NCI-H1436 treated with DMSO at 0.1 percent for 48 hours (cell line): ENCODE measurements around the gene ATRX.
"Not testable (repeated sequence)": the region's sequence is repeated elsewhere in the genome, so short reads cannot be mapped to it uniquely, and the experiment has no call there.

Experiments
- DNase-seq: peaks from one replicate; lab custom pipeline; 2025; lab: John Stamatoyannopoulos, UW

ATRX gene, protein sequence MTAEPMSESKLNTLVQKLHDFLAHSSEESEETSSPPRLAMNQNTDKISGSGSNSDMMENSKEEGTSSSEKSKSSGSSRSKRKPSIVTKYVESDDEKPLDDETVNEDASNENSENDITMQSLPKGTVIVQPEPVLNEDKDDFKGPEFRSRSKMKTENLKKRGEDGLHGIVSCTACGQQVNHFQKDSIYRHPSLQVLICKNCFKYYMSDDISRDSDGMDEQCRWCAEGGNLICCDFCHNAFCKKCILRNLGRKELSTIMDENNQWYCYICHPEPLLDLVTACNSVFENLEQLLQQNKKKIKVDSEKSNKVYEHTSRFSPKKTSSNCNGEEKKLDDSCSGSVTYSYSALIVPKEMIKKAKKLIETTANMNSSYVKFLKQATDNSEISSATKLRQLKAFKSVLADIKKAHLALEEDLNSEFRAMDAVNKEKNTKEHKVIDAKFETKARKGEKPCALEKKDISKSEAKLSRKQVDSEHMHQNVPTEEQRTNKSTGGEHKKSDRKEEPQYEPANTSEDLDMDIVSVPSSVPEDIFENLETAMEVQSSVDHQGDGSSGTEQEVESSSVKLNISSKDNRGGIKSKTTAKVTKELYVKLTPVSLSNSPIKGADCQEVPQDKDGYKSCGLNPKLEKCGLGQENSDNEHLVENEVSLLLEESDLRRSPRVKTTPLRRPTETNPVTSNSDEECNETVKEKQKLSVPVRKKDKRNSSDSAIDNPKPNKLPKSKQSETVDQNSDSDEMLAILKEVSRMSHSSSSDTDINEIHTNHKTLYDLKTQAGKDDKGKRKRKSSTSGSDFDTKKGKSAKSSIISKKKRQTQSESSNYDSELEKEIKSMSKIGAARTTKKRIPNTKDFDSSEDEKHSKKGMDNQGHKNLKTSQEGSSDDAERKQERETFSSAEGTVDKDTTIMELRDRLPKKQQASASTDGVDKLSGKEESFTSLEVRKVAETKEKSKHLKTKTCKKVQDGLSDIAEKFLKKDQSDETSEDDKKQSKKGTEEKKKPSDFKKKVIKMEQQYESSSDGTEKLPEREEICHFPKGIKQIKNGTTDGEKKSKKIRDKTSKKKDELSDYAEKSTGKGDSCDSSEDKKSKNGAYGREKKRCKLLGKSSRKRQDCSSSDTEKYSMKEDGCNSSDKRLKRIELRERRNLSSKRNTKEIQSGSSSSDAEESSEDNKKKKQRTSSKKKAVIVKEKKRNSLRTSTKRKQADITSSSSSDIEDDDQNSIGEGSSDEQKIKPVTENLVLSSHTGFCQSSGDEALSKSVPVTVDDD (N-terminal part only)

DNA sequence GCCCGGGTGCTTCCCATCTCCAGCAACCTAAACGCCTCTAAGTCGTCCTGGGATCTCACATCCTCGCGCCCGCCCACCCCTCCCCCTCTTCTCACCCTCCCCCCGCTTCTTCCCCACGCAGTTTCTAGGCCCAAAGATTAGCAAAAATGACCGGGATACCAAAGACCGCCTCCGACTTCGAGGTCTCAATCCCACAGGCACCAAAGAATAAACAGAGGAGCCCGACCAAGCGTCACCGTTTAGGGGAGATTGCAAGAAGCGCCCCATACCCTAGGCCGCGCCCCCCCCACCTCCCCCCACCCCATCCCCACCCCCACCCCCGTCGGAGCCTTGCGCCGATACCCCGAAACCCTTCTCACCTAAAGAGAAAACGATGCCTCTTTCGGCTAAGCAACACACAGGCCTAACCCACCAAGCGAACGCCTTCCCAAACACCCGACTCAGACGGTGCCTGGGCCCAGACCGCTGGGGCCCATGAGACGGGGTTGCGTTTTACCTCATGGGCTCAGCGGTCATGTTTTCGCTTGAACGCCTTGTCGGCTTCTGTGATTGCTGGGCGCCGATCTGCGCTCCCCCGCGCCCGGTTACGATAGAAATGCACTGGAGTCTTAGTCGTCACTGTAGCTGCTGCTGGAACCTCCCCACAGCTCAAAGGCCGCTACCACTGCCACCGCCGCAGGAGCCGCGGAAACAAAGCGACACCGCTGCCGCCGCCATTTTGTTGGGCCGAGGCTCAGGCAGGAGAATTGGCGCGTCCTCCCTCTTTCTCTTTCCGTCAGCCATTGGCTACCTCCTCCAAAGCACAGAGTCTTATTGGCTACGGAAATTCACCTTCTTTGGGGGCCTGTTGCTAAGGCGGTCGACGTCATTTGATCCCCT lies at the start of gene ATRX:
Gene ATRX, minus strand, starts transcription at position 731 of the 879 bp plus-strand sequence. Its CDS starts 215 bp downstream, at position 516.
- DNase-seq: peak; percentile 54

- DNase-seq: not testable (repeated sequence)
Measured at GRCh38 chrX:77831544-77831943, 45.5 kb upstream of the ATRX start.

DNA sequence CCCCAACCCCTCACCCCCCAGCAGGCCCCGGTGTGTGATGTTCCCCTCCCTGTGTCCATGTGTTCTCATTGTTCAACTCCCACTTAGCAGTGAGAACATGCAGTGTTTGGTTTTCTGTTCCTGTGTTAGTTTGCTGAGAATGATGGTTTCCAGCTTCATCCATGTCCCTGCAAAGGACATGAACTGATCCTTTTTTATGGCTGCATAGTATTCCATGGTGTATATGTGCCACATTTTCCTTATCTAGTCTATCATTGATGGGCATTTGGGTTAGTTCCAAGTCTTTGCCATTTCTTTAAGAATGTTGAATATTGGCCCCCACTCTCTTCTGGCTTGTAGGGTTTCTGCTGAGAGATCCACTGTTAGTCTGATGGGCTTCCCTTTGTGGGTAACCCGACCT lies 36.0 kb upstream of the ATRX start:
- DNase-seq: not testable (repeated sequence)

DNA sequence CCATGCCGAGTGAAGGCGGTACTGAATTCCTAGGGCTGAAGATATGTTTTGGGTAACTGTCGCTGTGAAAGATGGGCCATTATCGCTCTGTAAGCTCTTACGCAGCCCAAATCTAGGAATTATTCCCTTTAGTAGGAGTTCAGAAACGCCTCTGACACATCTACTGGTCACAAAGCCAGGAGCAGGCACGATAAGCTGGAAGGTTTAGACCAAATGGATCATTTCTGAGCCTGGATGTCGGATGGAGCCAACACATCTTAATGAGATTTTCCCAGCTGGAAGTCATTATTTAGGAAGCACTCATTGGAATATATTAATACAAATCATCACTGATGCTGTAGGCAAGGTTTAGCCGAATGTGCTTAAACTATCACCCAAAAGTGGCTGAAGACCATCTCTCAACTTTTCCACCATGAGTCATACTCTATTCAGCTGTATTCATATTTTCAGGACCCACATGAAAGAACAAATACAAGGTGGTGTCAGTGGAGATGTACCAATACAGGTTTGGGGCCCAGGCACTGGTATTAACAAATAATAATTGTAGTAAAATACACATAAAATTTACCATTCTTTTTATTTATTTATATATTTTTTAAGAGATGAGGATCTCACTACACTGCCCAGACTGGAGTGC lies 34.2 kb upstream of the ATRX start:
- DNase-seq: no peak

DNA sequence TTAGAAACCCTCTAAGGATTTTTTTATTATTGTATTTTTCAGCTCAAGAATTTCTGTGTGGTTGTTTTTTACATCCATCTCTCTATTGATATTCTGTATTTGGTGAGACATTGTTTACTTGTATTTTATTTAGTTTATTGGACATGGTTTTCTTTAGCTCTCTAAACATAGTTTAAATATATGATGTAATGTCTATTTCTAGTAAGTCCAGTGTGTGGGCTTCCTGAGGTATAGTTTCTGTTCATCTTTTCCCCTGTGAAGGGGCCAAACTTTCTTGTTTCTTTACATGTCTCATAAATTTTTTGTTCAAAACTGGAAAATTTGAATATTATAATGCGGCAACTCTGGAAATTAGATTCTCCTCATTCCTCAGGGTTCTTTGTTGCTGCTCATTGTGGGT lies 28.2 kb upstream of the ATRX start:
- no peak for DNase-seq

GRCh38 chrX:77802201-77802600 lies 16.2 kb upstream of the ATRX start:
- no peak for DNase-seq

DNA sequence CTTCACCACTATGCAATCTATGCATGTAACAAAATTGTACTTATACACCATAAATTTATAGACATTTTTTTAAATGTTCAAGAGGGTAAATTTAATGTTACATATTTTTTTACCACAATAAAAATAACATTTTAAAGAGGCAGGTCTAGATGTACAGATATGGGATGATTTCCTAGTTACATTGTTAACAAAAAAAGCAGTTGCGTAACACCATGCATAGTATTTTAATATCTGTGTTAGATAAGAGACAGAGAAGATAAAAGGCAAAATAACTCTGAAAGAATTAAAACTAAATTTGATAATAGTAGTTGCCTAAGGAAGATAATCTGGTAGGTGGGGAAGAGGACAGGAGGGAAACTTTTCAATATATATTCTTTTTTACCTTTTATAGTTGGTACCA lies 9.1 kb upstream of the ATRX start:
- no peak for DNase-seq

- no peak for DNase-seq
Measured at GRCh38 chrX:77793946-77794345, 7.9 kb upstream of the ATRX start.

- no peak for DNase-seq
Measured at GRCh38 chrX:77788050-77788449, 2.0 kb upstream of the ATRX start.

DNA sequence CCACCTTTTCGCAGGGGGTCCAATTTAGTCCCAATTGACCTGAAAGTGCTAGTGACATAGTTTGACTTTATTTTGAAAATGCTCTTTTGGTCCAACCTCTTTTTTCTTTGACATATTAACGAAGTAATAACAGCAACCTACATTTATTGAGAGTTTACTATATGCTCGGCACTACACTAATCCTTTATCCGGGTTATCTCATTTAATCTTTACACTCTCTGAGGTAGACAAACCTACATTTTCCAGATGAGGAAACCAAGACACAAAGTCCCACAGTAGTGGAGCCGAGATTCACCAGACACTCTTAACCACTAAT lies 307 bp upstream of the ATRX start:
- no peak for DNase-seq

GRCh38 chrX:77779695-77780094 lies 6.3 kb downstream of the ATRX start:
- DNase-seq: no peak

- DNase-seq: no peak
Measured at GRCh38 chrX:77776659-77777058, 9.4 kb downstream of the ATRX start.

DNA sequence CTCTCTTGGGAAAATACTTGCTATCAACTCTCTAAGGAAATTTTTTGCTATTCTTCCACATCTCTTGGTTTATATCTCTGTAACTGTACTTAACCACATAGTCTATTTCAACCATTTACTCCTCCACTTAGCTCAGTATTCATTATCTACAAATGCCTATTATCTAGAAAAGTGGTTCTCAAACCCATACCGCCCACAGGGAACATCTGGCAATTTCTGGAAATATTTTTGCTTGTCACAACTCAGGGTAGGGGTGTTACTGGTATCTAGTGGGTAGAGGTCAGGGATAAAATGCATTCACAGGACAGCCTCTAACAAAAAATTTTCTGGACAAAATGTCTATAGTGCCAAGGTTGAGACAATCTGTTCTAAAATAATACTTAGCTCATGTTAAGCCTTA lies 14.4 kb downstream of the ATRX start:
- no peak for DNase-seq

- no peak for DNase-seq
Measured at GRCh38 chrX:77768787-77769186, 17.2 kb downstream of the ATRX start.

DNA sequence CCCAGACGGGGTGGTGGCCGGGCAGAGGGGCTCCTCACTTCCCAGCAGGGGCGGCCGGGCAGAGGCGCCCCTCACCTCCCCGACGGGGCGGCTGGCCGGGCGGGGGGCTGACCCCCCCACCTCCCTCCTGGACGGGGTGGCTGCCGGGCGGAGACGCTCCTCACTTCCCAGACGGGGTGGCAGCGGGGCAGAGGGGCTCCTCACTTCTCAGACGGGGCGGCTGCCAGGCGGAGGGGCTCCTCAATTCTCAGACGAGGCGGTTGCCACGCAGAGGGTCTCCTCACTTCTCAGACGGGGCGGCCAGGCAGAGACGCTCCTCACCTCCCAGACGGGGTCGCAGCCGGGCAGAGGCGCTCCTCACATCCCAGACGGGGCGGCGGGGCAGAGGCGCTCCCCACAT lies 19.8 kb downstream of the ATRX start:
- DNase-seq: not testable (repeated sequence)

DNA sequence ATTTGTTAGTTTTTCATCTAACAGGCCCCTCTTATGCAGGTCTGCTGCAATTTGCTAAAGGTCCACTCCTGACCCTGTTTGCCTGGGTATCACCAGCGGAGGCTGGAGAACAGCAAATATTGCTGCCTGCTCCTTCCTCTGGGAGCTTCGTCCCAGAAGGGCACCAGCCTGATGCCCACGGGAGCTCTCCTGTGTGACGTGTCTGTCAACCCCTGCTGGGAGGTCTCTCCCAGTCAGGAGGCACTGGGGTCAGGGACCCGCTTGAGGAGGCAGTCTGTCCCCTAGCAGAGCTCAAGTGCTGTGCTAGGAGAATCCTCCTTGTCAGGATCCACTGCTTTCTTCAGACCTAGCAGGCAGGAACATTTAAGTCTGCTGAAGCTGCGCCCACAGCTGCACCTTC lies 30.5 kb downstream of the ATRX start:
- DNase-seq: no peak

DNA sequence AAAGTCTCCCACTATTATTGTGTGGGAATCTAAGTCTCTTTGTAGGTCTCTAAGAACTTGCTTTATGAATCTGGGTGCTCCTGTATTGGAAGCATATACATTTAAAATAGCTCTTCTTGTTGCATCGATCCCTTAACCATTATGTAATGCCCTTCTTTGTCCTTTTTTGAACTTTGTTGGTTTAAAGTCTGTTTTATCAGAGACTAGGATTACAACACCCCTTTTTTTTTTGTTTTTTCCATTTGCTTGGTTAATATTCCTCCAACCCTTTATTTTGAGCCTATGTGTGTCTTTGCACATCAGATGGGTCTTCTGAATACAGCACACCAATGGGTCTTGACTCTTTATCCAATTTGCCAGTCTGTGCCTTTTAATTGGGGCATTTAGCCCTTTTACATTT lies 32.1 kb downstream of the ATRX start:
- not testable (repeated sequence) for DNase-seq

GRCh38 chrX:77749695-77750094 lies 36.3 kb downstream of the ATRX start:
- DNase-seq: no peak

- DNase-seq: no peak
Measured at GRCh38 chrX:77743720-77744119, 42.3 kb downstream of the ATRX start.

DNA sequence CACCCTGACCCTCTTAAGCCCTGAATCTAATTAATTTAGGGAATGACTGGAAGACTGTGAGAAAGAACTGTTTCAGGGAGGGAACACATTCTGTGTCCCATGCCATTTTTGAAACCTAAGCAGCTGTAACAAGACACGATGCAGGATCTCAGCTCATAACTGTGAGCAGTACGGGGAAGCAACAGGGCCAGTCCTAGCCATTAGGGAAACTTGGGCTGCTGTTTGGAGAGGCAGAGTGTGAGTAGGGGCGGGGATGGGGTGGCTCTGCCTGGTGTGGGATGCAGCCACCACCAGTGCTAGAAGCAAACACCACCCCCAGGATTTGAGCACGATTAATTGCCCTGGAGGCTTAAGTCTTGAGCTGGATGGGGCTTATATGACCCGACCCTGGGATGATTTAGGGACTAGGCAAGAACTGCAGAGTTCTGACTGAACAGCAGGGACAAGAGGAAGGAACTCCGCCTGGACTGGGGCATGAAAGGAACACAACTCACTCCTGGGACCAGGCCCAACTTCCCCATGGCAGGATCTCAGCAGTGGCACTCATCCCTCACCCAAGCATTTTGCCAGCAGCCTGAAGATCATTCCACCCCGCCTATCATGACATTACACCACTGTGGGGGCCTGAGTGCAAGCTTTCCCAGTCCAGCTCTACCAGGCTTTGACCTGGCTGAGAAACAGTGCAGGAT lies 43.1 kb downstream of the ATRX start:
- no peak for DNase-seq
